NCI-H524 (cell line): ENCODE measurements around the gene ANKRD2.
"Not testable (repeated sequence)": the region's sequence is repeated elsewhere in the genome, so short reads cannot be mapped to it uniquely, and the experiment has no call there.

ENCODE experiments used
- DNase-seq, 2 experiments: peaks; one replicate each; lab custom pipeline; 2025; lab: John Stamatoyannopoulos, UW

Gene ANKRD2

GRCh38 chr10:97546456-97547270 is 25.9 kb upstream of the ANKRD2 start:
- no peak for DNase-seq

GRCh38 chr10:97547271-97547600 is 25.3 kb upstream of the ANKRD2 start:
- DNase-seq = no peak

GRCh38 chr10:97547962-97548361 is 24.6 kb upstream of the ANKRD2 start:
- no peak for DNase-seq

GRCh38 chr10:97548828-97549455 is 23.6 kb upstream of the ANKRD2 start:
- DNase-seq = no peak

GRCh38 chr10:97549587-97550322 is 22.8 kb upstream of the ANKRD2 start:
- peak in 1 of 2 experiments; percentile 73 for DNase-seq

- DNase-seq = no peak
These were observed 22.0 kb upstream of the ANKRD2 start for GRCh38 chr10:97550336-97551149.

GRCh38 chr10:97551271-97551670 is 21.3 kb upstream of the ANKRD2 start:
- DNase-seq = no peak

- peak in 1 of 2 experiments; percentile 28 for DNase-seq
These were observed 19.0 kb upstream of the ANKRD2 start for GRCh38 chr10:97553575-97554031.

GRCh38 chr10:97554336-97554735 is 18.2 kb upstream of the ANKRD2 start:
- not testable (repeated sequence) for DNase-seq

GRCh38 chr10:97555541-97555940 is 17.0 kb upstream of the ANKRD2 start:
- DNase-seq = not testable (repeated sequence)

GRCh38 chr10:97560731-97561381 is 11.7 kb upstream of the ANKRD2 start:
- DNase-seq = not testable (repeated sequence)

GRCh38 chr10:97561386-97562077 is 11.0 kb upstream of the ANKRD2 start:
- not testable (repeated sequence) for DNase-seq

GRCh38 chr10:97562329-97562728 is 10.2 kb upstream of the ANKRD2 start:
- not testable (repeated sequence) for DNase-seq

GRCh38 chr10:97563337-97563736 is 9.2 kb upstream of the ANKRD2 start:
- DNase-seq = no peak

GRCh38 chr10:97564776-97565175 is 7.8 kb upstream of the ANKRD2 start:
- no peak for DNase-seq

- no peak for DNase-seq
These were observed 6.1 kb upstream of the ANKRD2 start for GRCh38 chr10:97566336-97566996.

GRCh38 chr10:97567891-97568290 is 4.7 kb upstream of the ANKRD2 start:
- DNase-seq = peak in 1 of 2 experiments; percentile 8

- no peak for DNase-seq
These were observed 2.3 kb upstream of the ANKRD2 start for GRCh38 chr10:97570146-97570788.

- DNase-seq = peak in 1 of 2 experiments; percentile 59
These were observed 1.6 kb upstream of the ANKRD2 start for GRCh38 chr10:97570789-97571471.
